ENCODE data around the gene FAM240A. TPM values are rescaled to one million over a fixed set of nuclear protein-coding genes. Genes with fewer than 3 reads are reported as not detected.

FAM240A gene
- total RNA-seq, 1 donor from 2014 or later: not detected

- DNase-seq (ENCODE audit: low read depth) (no peak), FAIRE-seq (no peak)
- H3K27me3 ChIP-seq (ENCODE audit: control insufficient read depth, insufficient read depth, low read length): no peaks in the 10 kb centered on the region
- H3K36me3 ChIP-seq (ENCODE audit: control insufficient read depth, insufficient read depth, low read length): peaks cover 86% of the 10 kb centered on the region
- no peak overlapping the region for H3K4me3 ChIP-seq (ENCODE audit: low read depth, low read length)
- TF ChIP-seq CTCF (IDR thresholded peaks at IDR 0.05; ENCODE audit: insufficient read depth, low read length, severe bottlenecking): no peak
Measured at GRCh38 chr3:46675426-46675825, 63.1 kb downstream of the FAM240A start.

Other genes starting within 250 kb of the FAM240A start
- not detected in 2 replicates for gene CCR5, start 241.6 kb upstream of the FAM240A start, total RNA-seq
- gene CCRL2, start 205.3 kb upstream of the FAM240A start, total RNA-seq: 0.13 and 0.26 TPM in 2 replicates
- gene LTF, start 147.6 kb upstream of the FAM240A start, total RNA-seq: under 0.01 TPM in 1 of 2 replicates, not detected in the other
- not detected in 2 replicates for gene RTP3, start 114.5 kb upstream of the FAM240A start, total RNA-seq
- under 0.01 and 0.26 TPM in 2 replicates for gene LRRC2, start 46.2 kb upstream of the FAM240A start, total RNA-seq
- gene ALS2CL, start 81.2 kb downstream of the FAM240A start, total RNA-seq: 163 and 240 TPM in 2 replicates
- 1.3 and 1.6 TPM in 2 replicates for gene TMIE, start 88.9 kb downstream of the FAM240A start, total RNA-seq
- not detected in 2 replicates for gene PRSS50, start 105.3 kb downstream of the FAM240A start, total RNA-seq